Stomach (tissue), 4 donors: ENCODE measurements around the gene PRR33.

Experiments
- POLR2A ChIP-seq, 4 donors: fragments of 450-650 bp; IDR thresholded peaks; one replicate each; pipeline ENCODE4 v1.6.1; 2016; ENCODE audit warnings: antibody characterized with exemption in 4 of 4, control low read depth in 2 of 4, mild to moderate bottlenecking in 1 of 4, moderate library complexity in 1 of 4
- POLR2AphosphoS5 ChIP-seq, 3 donors: sonication (generic); formaldehyde crosslinking; IDR thresholded peaks; one replicate each; pipeline ENCODE4 v1.6.1; 2016; ENCODE audit warnings: antibody characterized with exemption in 3 of 3
- TF ChIP-seq, protein P1 (sequence below), 7 experiments: fragments of 450-650 bp in 4 of 7; fragments of 200-600 bp in 3 of 7; sonication (generic) in 3 of 7; IDR thresholded peaks; one replicate each; pipeline ENCODE4 v1.5.1; 2016 to 2019; ENCODE audit warnings: antibody characterized with exemption in 7 of 7, control low read depth in 2 of 7, mild to moderate bottlenecking in 1 of 7

DNA sequence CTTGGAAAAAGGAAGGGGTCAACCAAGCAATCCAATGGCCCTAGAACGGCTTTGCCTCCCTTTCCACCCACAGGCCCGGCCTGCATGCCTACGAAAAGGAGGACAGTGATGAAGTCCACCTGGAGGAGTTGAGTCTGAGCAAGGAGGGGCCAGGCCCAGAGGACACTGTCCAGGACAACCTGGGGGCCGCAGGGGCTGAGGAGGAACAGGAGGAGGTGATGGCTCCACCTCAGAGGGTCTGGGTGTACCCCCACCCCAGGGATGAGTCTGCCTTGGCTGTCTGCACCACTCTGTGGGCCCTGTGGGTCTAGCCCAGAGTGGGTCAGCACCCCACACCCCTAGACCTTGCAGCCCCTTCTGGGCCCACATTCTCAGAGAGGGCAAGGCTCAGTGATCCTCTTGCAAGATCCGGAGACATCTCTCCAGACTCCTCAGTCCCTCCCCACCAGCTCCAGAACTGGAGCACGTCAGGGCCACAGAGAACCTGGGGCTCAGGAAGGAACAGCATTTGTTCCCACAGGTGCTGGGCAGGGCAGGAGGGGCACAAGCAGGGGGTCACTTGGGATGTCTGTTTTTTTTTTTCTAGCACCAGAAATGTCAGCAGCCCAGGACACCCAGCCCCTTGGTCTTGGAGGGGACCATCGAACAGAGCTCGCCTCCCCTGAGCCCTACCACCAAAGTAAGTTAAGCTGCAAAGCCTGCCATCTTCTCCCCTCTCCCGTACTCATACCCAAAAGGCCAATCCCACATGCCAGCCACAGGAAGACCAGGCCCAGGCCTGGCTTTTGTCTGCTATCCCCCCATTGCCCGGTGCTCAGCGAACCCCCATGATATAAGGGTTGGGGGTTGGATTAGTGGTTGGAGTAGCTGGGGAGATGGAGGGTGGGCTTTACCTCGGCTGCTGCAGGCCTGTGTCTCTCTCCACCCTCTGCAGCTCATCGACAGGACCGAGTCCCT, 8.1 kb downstream of the PRR33 start:
- TF ChIP-seq, protein P1, sequence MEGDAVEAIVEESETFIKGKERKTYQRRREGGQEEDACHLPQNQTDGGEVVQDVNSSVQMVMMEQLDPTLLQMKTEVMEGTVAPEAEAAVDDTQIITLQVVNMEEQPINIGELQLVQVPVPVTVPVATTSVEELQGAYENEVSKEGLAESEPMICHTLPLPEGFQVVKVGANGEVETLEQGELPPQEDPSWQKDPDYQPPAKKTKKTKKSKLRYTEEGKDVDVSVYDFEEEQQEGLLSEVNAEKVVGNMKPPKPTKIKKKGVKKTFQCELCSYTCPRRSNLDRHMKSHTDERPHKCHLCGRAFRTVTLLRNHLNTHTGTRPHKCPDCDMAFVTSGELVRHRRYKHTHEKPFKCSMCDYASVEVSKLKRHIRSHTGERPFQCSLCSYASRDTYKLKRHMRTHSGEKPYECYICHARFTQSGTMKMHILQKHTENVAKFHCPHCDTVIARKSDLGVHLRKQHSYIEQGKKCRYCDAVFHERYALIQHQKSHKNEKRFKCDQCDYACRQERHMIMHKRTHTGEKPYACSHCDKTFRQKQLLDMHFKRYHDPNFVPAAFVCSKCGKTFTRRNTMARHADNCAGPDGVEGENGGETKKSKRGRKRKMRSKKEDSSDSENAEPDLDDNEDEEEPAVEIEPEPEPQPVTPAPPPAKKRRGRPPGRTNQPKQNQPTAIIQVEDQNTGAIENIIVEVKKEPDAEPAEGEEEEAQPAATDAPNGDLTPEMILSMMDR (IDR thresholded peaks at IDR 0.05): no peak
- TF ChIP-seq POLR2A (IDR thresholded peaks at IDR 0.05): no peak
- TF ChIP-seq POLR2AphosphoS5 (IDR thresholded peaks at IDR 0.05): no peak
